Liver (tissue), 3 donors: ENCODE measurements around the gene FGD2.

Source experiments
- FOXA1 ChIP-seq: IDR thresholded peaks from 2 replicates; pipeline ENCODE4 v1.6.1; 2016; ENCODE audit warnings: antibody characterized with exemption
- GABPA ChIP-seq, 2 donors: IDR thresholded peaks in 1 of 2; conservative IDR thresholded peaks in 1 of 2; 2 replicates each; pipeline ENCODE4 v1.6.1; 2016; ENCODE audit warnings: antibody characterized with exemption in 2 of 2, mild to moderate bottlenecking in 1 of 2, moderate library complexity in 1 of 2
- NR2F2 ChIP-seq: IDR thresholded peaks from 2 replicates; pipeline ENCODE4 v1.6.1; 2016; ENCODE audit warnings: antibody characterized with exemption
- RAD21 ChIP-seq, 2 donors: IDR thresholded peaks; 2 replicates each; pipeline ENCODE4 v1.6.1; 2016; ENCODE audit warnings: antibody characterized with exemption in 2 of 2, mild to moderate bottlenecking in 2 of 2
- RXRA ChIP-seq, 2 donors: IDR thresholded peaks; 2 replicates each; pipeline ENCODE4 v1.6.1; 2017 to 2018; ENCODE audit warnings: antibody characterized with exemption in 2 of 2, mild to moderate bottlenecking in 1 of 2
- SP1 ChIP-seq: IDR thresholded peaks from 2 replicates; pipeline ENCODE4 v1.6.1; 2018; ENCODE audit warnings: antibody characterized with exemption, mild to moderate bottlenecking
- TF ChIP-seq, protein P1 (sequence below): IDR thresholded peaks from 2 replicates; pipeline ENCODE4 v1.6.1; 2016; ENCODE audit warnings: antibody characterized with exemption
- TF ChIP-seq, protein P2 (sequence below): fragments of 150-350 bp; IDR thresholded peaks from 2 replicates; pipeline ENCODE4 v1.5.1; 2017; ENCODE audit warnings: improper control_type of control experiment, low read depth, low read length; ENCODE audit not compliant: missing input control
- TF ChIP-seq, protein P3 (sequence below): IDR thresholded peaks from 2 replicates; pipeline ENCODE4 v1.6.1; 2016; ENCODE audit warnings: antibody characterized with exemption, mild to moderate bottlenecking
- TF ChIP-seq, protein P4 (sequence below): IDR thresholded peaks from 2 replicates; pipeline ENCODE4 v1.6.1; 2016; ENCODE audit warnings: antibody characterized with exemption
- TF ChIP-seq, protein P5 (sequence below): IDR thresholded peaks from 2 replicates; pipeline ENCODE4 v1.6.1; 2016; ENCODE audit warnings: antibody characterized with exemption
- donor health status: healthy.
- donor health status: healthy.

DNA sequence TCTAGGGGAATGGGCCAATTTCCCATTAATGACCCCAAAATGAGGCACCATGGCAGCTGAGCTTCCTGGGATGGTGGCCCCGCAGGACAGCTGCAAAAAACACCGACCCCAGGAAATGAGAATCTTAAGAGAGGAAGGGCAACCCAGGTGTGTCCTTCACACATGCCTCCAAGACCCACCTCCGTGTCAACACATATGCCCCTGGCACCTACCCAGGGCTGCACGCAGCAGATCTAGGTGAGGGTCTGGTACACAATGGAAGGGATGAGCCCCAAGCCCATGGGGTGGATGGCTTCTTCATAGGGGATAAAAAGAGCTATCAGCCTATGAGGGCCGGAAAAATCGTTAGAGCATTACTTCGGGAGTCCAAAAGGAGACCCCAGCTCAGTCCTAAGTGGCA is 28.9 kb upstream of the FGD2 start:
- TF ChIP-seq, protein P1, sequence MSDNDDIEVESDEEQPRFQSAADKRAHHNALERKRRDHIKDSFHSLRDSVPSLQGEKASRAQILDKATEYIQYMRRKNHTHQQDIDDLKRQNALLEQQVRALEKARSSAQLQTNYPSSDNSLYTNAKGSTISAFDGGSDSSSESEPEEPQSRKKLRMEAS, result no peak
- TF ChIP-seq, protein P2, sequence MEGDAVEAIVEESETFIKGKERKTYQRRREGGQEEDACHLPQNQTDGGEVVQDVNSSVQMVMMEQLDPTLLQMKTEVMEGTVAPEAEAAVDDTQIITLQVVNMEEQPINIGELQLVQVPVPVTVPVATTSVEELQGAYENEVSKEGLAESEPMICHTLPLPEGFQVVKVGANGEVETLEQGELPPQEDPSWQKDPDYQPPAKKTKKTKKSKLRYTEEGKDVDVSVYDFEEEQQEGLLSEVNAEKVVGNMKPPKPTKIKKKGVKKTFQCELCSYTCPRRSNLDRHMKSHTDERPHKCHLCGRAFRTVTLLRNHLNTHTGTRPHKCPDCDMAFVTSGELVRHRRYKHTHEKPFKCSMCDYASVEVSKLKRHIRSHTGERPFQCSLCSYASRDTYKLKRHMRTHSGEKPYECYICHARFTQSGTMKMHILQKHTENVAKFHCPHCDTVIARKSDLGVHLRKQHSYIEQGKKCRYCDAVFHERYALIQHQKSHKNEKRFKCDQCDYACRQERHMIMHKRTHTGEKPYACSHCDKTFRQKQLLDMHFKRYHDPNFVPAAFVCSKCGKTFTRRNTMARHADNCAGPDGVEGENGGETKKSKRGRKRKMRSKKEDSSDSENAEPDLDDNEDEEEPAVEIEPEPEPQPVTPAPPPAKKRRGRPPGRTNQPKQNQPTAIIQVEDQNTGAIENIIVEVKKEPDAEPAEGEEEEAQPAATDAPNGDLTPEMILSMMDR, result no peak
- TF ChIP-seq, protein P3, sequence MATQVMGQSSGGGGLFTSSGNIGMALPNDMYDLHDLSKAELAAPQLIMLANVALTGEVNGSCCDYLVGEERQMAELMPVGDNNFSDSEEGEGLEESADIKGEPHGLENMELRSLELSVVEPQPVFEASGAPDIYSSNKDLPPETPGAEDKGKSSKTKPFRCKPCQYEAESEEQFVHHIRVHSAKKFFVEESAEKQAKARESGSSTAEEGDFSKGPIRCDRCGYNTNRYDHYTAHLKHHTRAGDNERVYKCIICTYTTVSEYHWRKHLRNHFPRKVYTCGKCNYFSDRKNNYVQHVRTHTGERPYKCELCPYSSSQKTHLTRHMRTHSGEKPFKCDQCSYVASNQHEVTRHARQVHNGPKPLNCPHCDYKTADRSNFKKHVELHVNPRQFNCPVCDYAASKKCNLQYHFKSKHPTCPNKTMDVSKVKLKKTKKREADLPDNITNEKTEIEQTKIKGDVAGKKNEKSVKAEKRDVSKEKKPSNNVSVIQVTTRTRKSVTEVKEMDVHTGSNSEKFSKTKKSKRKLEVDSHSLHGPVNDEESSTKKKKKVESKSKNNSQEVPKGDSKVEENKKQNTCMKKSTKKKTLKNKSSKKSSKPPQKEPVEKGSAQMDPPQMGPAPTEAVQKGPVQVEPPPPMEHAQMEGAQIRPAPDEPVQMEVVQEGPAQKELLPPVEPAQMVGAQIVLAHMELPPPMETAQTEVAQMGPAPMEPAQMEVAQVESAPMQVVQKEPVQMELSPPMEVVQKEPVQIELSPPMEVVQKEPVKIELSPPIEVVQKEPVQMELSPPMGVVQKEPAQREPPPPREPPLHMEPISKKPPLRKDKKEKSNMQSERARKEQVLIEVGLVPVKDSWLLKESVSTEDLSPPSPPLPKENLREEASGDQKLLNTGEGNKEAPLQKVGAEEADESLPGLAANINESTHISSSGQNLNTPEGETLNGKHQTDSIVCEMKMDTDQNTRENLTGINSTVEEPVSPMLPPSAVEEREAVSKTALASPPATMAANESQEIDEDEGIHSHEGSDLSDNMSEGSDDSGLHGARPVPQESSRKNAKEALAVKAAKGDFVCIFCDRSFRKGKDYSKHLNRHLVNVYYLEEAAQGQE, result no peak
- TF ChIP-seq, protein P4, sequence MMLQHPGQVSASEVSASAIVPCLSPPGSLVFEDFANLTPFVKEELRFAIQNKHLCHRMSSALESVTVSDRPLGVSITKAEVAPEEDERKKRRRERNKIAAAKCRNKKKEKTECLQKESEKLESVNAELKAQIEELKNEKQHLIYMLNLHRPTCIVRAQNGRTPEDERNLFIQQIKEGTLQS, result no peak
- TF ChIP-seq, protein P5, sequence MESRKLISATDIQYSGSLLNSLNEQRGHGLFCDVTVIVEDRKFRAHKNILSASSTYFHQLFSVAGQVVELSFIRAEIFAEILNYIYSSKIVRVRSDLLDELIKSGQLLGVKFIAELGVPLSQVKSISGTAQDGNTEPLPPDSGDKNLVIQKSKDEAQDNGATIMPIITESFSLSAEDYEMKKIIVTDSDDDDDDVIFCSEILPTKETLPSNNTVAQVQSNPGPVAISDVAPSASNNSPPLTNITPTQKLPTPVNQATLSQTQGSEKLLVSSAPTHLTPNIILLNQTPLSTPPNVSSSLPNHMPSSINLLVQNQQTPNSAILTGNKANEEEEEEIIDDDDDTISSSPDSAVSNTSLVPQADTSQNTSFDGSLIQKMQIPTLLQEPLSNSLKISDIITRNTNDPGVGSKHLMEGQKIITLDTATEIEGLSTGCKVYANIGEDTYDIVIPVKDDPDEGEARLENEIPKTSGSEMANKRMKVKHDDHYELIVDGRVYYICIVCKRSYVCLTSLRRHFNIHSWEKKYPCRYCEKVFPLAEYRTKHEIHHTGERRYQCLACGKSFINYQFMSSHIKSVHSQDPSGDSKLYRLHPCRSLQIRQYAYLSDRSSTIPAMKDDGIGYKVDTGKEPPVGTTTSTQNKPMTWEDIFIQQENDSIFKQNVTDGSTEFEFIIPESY, result no peak
- TF ChIP-seq RXRA (IDR thresholded peaks at IDR 0.05) (no peak), SP1 (no peak), GABPA (IDR thresholded peaks at IDR 0.05 in 1 of 2, conservative IDR thresholded peaks at IDR 0.05 in 1 of 2) (no peak), RAD21 (IDR thresholded peaks at IDR 0.05) (no peak), NR2F2 (no peak), FOXA1 (no peak)
